HepG2 (cell line): ENCODE data around the gene GAREM1. TPM values are rescaled to one million over a fixed set of nuclear protein-coding genes. Genes with fewer than 3 reads are reported as not detected.

Experiments
- ATAC-seq: fragments of 200-7000 bp; cut with Tn5 transposase; 3 replicates; pipeline ENCODE4 v1.9.1; 2020; ENCODE audit warnings: mild to moderate bottlenecking, moderate library complexity
- BruUV-seq: library from RNA; stranded (reverse); fragments of 400-500 nt; replicated peaks from 2 replicates; lab custom pipeline; 2021; lab: Mats Ljungman, UMichigan
- CTCF ChIA-PET: fragments of 300-600 bp; formaldehyde crosslinking; extraction: SDS; loops from one replicate; lab custom pipeline; 2021; ENCODE audit warnings: low total read pairs, inconsistent platforms, low intra/inter-chr PET ratio; lab: Yijun Ruan, JAX
- POLR2A ChIA-PET: fragments of 350-600 bp; sonication (Branson Sonifier 250); formaldehyde crosslinking; loops from one replicate; lab custom pipeline; 2020; ENCODE audit warnings: antibody characterized with exemption, inconsistent platforms; lab: Yijun Ruan, JAX
- DNase-seq: peaks from one replicate; pipeline ENCODE4 v3.0.0-alpha.2; 2015; ENCODE audit warnings: low spot score
- FAIRE-seq: peaks from 3 replicates; lab custom pipeline; 2011; peaks lifted over from hg19 to GRCh38; lab: Jason Lieb, UNC
- H2AFZ ChIP-seq: one replicate; pipeline ENCODE4 v1.6.1; 2011; ENCODE audit warnings: low read length, inconsistent platforms
- H3K27ac ChIP-seq: fragments of 300-600 bp; 3 replicates; pipeline ENCODE4 v1.8.0; 2011; ENCODE audit warnings: mixed run types, mild to moderate bottlenecking, mixed read lengths, low read length, inconsistent platforms; ENCODE audit not compliant: insufficient read depth; ENCODE audit errors: extremely low read length
- H3K27me3 ChIP-seq, 2 experiments: fragments of 200-600 bp in 1 of 2; 2 replicates in 1 of 2; 3 replicates in 1 of 2; pipeline versions ENCODE4 v1.6.0 to v1.8.0; 2011; ENCODE audit warnings: low read length in 2 of 2, mild to moderate bottlenecking in 2 of 2, moderate library complexity in 2 of 2, inconsistent platforms in 1 of 2; ENCODE audit not compliant: insufficient read depth in 2 of 2, control insufficient read depth in 1 of 2
- H3K36me3 ChIP-seq, 2 experiments: fragments of 200-600 bp in 1 of 2; replicated peaks in 1 of 2; 2 replicates in 1 of 2; 3 replicates in 1 of 2; pipeline versions ENCODE4 v1.5.1 to v1.8.0; 2011; ENCODE audit warnings: low read length in 2 of 2, inconsistent platforms in 1 of 2; ENCODE audit not compliant: insufficient read depth in 2 of 2, control insufficient read depth in 1 of 2
- H3K4me1 ChIP-seq: 2 replicates; pipeline ENCODE4 v1.5.1; 2012; ENCODE audit warnings: low read length, inconsistent platforms; ENCODE audit not compliant: insufficient read depth
- H3K4me2 ChIP-seq: 2 replicates; pipeline ENCODE4 v1.6.0; 2011; ENCODE audit warnings: low read depth, low read length, inconsistent platforms
- H3K4me3 ChIP-seq, 3 experiments: fragments of 200-600 bp in 1 of 3; sonication (generic), shearing (Covaris generic) in 1 of 3; replicated peaks in 1 of 3; 2 replicates each; pipeline ENCODE4 v1.5.1; 2011 to 2016; ENCODE audit warnings: low read length in 3 of 3, inconsistent platforms in 2 of 3, low read depth in 2 of 3, mild to moderate bottlenecking in 2 of 3, control low read depth in 1 of 3, mixed read lengths in 1 of 3; ENCODE audit not compliant: insufficient read depth in 1 of 3
- H3K79me2 ChIP-seq: one replicate; pipeline ENCODE4 v1.6.1; 2011; ENCODE audit warnings: low read length, inconsistent platforms; ENCODE audit not compliant: insufficient read depth
- H3K9ac ChIP-seq: 2 replicates; pipeline ENCODE4 v1.6.0; 2011; ENCODE audit warnings: mild to moderate bottlenecking, low read depth, low read length, inconsistent platforms; ENCODE audit not compliant: insufficient read depth
- H3K9me3 ChIP-seq: 2 replicates; pipeline ENCODE4 v1.5.1; 2012; ENCODE audit warnings: mild to moderate bottlenecking, low read length
- H4K20me1 ChIP-seq: 2 replicates; pipeline ENCODE4 v1.6.0; 2011; ENCODE audit warnings: inconsistent platforms, mild to moderate bottlenecking, low read length, moderate library complexity; ENCODE audit not compliant: insufficient read depth
- ATF7 ChIP-seq, 2 experiments: fragments of 450-650 bp in 1 of 2; sonication (generic) in 1 of 2; formaldehyde crosslinking in 1 of 2; IDR thresholded peaks; 2 replicates each; pipeline versions ENCODE4 v1.4.0 to v1.6.1; 2016 to 2020; ENCODE audit warnings: antibody characterized with exemption in 1 of 2, mild to moderate bottlenecking in 1 of 2, missing genetic modification reagents in 1 of 2
- CHD4 ChIP-seq: fragments of 200-600 bp; sonication (generic); IDR thresholded peaks from 2 replicates; pipeline ENCODE4 v1.7.0; 2017; ENCODE audit warnings: mild to moderate bottlenecking, low read length, borderline replicate concordance
- DNMT3B ChIP-seq: conservative IDR thresholded peaks from 2 replicates; pipeline ENCODE4 v1.6.1; 2016; ENCODE audit warnings: missing biosample characterization, control low read depth
- MLX ChIP-seq: IDR thresholded peaks from 2 replicates; pipeline ENCODE4 v1.6.1; 2016
- PRPF4 ChIP-seq: fragments of 200-400 bp; formaldehyde crosslinking; IDR thresholded peaks from 2 replicates; pipeline ENCODE4 v1.6.1; 2016; ENCODE audit warnings: low read length, low read depth; ENCODE audit not compliant: poor library complexity, severe bottlenecking
- SP1 ChIP-seq, 2 experiments: fragments of 450-650 bp in 1 of 2; sonication (generic) in 1 of 2; formaldehyde crosslinking in 1 of 2; IDR thresholded peaks; 2 replicates each; pipeline versions ENCODE4 v1.4.0 to v1.6.1; 2016 to 2020; ENCODE audit warnings: missing genetic modification reagents in 1 of 2
- SRF ChIP-seq: IDR thresholded peaks from 2 replicates; pipeline ENCODE4 v1.6.1; 2011; ENCODE audit warnings: mild to moderate bottlenecking, low read depth, low read length, moderate library complexity
- THYN1 ChIP-seq: sonication (generic); formaldehyde crosslinking; IDR thresholded peaks from 2 replicates; pipeline ENCODE4 v1.8.1; 2023; ENCODE audit warnings: low read depth, mild to moderate bottlenecking, moderate library complexity, missing genetic modification reagents, borderline replicate concordance
- ZBTB38 ChIP-seq: sonication (generic); formaldehyde crosslinking; IDR thresholded peaks from 2 replicates; pipeline ENCODE4 v1.5.1; 2020; ENCODE audit warnings: mild to moderate bottlenecking, missing genetic modification reagents
- ZBTB8A ChIP-seq: sonication (generic); formaldehyde crosslinking; IDR thresholded peaks from 2 replicates; pipeline ENCODE4 v1.4.0; 2020; ENCODE audit warnings: mild to moderate bottlenecking, low read depth, missing genetic modification reagents, borderline replicate concordance
- ZFP41 ChIP-seq: sonication (generic); formaldehyde crosslinking; IDR thresholded peaks from 2 replicates; pipeline ENCODE4 v1.4.0; 2020; ENCODE audit warnings: mild to moderate bottlenecking, missing genetic modification reagents, borderline replicate concordance
- ZFYVE20 ChIP-seq: sonication (generic); formaldehyde crosslinking; IDR thresholded peaks from 2 replicates; pipeline ENCODE4 v1.8.0; 2023; ENCODE audit warnings: low read depth, mild to moderate bottlenecking, moderate library complexity, missing genetic modification reagents, borderline replicate concordance
- ZHX1 ChIP-seq: sonication (generic); formaldehyde crosslinking; IDR thresholded peaks from 2 replicates; pipeline ENCODE4 v1.8.1; 2022; ENCODE audit warnings: low read depth, mild to moderate bottlenecking, missing genetic modification reagents
- ZNF12 ChIP-seq: sonication (generic); formaldehyde crosslinking; IDR thresholded peaks from 2 replicates; pipeline ENCODE4 v1.5.0; 2020; ENCODE audit warnings: missing genetic modification reagents
- ZNF329 ChIP-seq: sonication (generic); formaldehyde crosslinking; IDR thresholded peaks from 2 replicates; pipeline ENCODE4 v1.9.0; 2021; ENCODE audit warnings: low read depth, mild to moderate bottlenecking, missing genetic modification reagents
- ZNF414 ChIP-seq: sonication (generic); formaldehyde crosslinking; IDR thresholded peaks from 2 replicates; pipeline ENCODE4 v1.5.0; 2020; ENCODE audit warnings: missing genetic modification reagents
- ZNF691 ChIP-seq: sonication (generic); formaldehyde crosslinking; IDR thresholded peaks from 2 replicates; pipeline ENCODE4 v1.4.0; 2020; ENCODE audit warnings: missing genetic modification reagents, low read depth, mild to moderate bottlenecking, borderline replicate concordance
- ZNF737 ChIP-seq: sonication (generic); formaldehyde crosslinking; IDR thresholded peaks from 2 replicates; pipeline ENCODE4 v1.5.0; 2020; ENCODE audit warnings: missing genetic modification reagents, mild to moderate bottlenecking, borderline replicate concordance
- ZSCAN9 ChIP-seq: IDR thresholded peaks from 2 replicates; pipeline ENCODE4 v1.6.1; 2016; ENCODE audit warnings: borderline replicate concordance
- WGBS: methylation state at CpG from one replicate; pipeline ENCODE4 v1.1.6; 2017; ENCODE audit warnings: low lambda C conversion rate; 5-methylcytosine and 5-hydroxymethylcytosine counted together
- in situ Hi-C: cut with HindIII; loops from 2 replicates; pipeline ENCODE4 v1.10.0; 2017; ENCODE audit warnings: low pct_unique_long_range_greater_than_20kb; ENCODE audit not compliant: extremely low pct_ligation_motif_present
- intact Hi-C: fragments of 100-400 bp; cut with micrococcal nuclease; formaldehyde crosslinking; loops from one replicate; pipeline ENCODE4 v1.10.0; 2022; ENCODE audit not compliant: unreplicated experiment
- polyA plus RNA-seq, 8 experiments: library from polyadenylated mRNA; depleted of rRNA in 3 of 8; stranded (reverse) in 7 of 8; unstranded in 1 of 8; fragments of >200 nt; fragmentation: Illumina TruSeq in 4 of 8; extraction: Trizol in 4 of 8; gene quantifications; 2 replicates each; pipeline versions ENCODE4 v1.2.1 to v1.2.3, GENCODE V29; 2011 to 2016; ENCODE audit warnings: low read depth in 4 of 8, missing spikeins in 1 of 8, mixed read lengths in 1 of 8; ENCODE audit not compliant: insufficient read depth in 1 of 8
- total RNA-seq, 5 experiments: library from RNA; depleted of rRNA; stranded (reverse); fragments of >200 nt; fragmentation: Illumina TruSeq; extraction: Trizol; gene quantifications; 2 replicates each; pipeline ENCODE4 v1.2.3, GENCODE V29; 2016; ENCODE audit warnings: low read depth in 1 of 5

Gene GAREM1
- total and polyA plus RNA-seq, 2 of the 13 experiments (the other 11 are each of a cell fraction or from before 2014, with no cell fraction given): 2.5 to 2.9 TPM

- TF ChIP-seq ZNF329 (no peak), ZNF12 (CRISPR knock-in tag) (no peak), SRF (no peak), ZBTB38 (CRISPR knock-in tag) (no peak), CHD4 (no peak), THYN1 (CRISPR knock-in tag) (no peak), ZFP41 (no peak), ZNF737 (CRISPR knock-in tag) (no peak), ZSCAN9 (CRISPR knock-in tag) (no peak), DNMT3B (no peak), MLX (CRISPR knock-in tag) (no peak), PRPF4 (no peak), ZHX1 (CRISPR knock-in tag) (no peak), ATF7 (IDR thresholded peaks at IDR 0.05) (no peak), ATF7 (CRISPR knock-in tag; IDR thresholded peaks at IDR 0.05) (no peak), ZFYVE20 (CRISPR knock-in tag) (no peak), ZNF691 (CRISPR knock-in tag) (no peak), ZNF414 (CRISPR knock-in tag) (no peak), SP1 (IDR thresholded peaks at IDR 0.05) (no peak), SP1 (CRISPR knock-in tag; IDR thresholded peaks at IDR 0.05) (no peak), ZBTB8A (no peak)
- no peaks in the 10 kb centered on the region for H3K79me2 ChIP-seq
- ChIA-PET CTCF (no interaction called here), POLR2A (interaction anchor here (1.4 to 2.0 kb wide), 4 partner anchors 10 to 430 kb away, joined by 3 to 21 read pairs (median 8); partner anchors contain the start of gene GAREM1)
- no TSS peak for BruUV-seq
- no peak overlapping the region for H3K27ac ChIP-seq
- no peak overlapping the region for H2AFZ ChIP-seq
- no peak overlapping the region for H3K4me3 ChIP-seq
- ATAC-seq (no peak), DNase-seq (no peak), FAIRE-seq (no peak)
- no peaks in the 10 kb centered on the region for H3K36me3 ChIP-seq
- no peak overlapping the region; the same call in 1 of the 2 replicates for H3K4me2 ChIP-seq
- no peaks in the 10 kb centered on the region for H3K27me3 ChIP-seq
- in situ Hi-C loops: no loop called here
- WGBS: 98% methylated on average over 4 of the region's 4 CpGs
- H3K4me1 ChIP-seq: peaks cover 47% of the 10 kb centered on the region
- intact Hi-C loops: loop anchor here (2.0 to 5.0 kb wide), 4 partner anchors 23 to 86 kb away; no protein-coding TSS in a partner anchor
- H3K9ac ChIP-seq: no peak overlapping the region
- no peaks in the 10 kb centered on the region for H4K20me1 ChIP-seq
- H3K9me3 ChIP-seq: no peaks in the 10 kb centered on the region
These were observed 97.2 kb downstream of the GAREM1 start for GRCh38 chr18:32373505-32373904.
